ENCODE measurements around the gene GLI1.
"Not testable (repeated sequence)": the region's sequence is repeated elsewhere in the genome, so short reads cannot be mapped to it uniquely, and the experiment has no call there.

Gene GLI1

DNA sequence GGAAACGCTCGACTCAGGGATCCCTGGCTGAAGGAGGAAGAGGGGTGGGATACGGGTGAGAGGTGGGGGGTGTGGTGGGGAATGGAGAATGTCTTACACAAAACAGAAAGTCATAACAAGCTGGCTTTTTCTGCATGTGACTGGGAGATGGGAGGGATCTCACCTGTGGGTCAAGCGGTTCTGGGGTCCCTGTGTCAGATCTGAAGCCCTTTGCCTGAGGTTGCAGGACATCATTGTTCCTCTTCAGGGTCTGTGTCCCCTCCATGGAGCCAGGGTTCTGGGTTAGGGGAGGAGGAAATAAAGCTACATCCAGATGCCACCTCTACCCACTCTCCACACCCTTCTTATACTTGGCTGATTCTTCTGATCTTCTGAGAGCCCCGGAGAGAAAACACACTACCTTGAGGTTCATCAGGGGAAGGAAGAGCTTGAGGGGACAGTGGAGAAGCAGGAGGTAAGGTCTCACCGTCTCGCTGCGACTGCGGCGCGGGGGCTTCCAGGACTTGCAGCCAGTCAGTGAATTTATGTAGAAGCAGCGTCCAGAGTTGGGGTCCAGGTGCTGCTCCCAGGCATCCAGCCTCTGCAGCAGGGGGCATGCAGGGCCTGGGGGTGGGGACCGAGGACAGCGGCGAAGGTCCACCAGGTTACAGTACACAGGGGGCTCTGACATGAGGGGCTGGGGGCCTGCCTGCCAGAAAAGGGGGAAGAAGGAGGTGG lies 17.6 kb downstream of the GLI1 start:
- no peak for DNase-seq

DNA sequence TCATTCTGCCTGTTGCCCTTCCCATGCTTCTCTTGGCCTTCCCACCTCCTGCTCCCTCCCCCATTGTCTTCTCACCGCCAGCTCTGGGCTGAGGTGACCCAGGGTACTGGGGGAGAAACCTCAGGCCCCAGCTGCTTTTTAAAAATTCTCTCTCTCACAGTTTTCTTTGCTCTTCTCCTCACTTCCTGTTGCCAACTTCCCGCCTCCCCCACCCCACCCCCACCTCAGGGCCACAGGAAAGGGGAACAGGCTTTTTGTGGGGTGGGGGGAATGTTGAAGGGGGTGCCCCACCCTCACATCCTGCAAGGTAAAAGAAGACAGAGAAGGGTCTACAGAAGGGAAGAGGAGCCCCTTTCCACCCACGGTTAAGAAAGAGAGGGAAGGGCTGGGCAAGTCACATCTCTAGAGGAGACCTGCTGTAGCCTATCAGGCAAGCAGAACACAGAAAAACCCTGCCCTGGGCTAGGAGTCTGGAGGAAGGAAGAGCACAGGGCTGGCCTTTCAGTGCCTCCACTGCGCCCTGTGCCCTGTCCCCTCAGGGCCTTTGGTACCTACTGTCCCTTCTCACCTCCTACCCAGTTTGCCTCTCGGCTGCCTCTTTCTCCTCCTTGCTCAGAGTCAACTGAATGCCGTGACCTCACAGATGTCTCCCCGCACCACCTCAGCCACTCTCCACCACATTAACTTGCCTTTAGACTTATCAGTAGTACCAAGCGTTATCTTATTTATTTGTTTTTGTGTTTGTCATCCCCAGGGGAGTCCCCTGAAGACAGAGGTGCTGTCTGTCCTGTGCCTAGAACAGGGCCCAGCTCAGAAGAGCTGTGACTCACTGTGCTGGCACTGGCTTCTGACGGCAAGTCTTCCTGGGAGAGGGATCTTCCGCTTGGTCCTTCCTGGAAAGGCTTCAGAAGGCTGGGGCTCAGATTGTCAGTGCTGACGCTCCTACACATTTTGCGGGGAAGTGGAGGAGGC lies 18.4 kb downstream of the GLI1 start:
- peak; percentile 78 for DNase-seq

DNA sequence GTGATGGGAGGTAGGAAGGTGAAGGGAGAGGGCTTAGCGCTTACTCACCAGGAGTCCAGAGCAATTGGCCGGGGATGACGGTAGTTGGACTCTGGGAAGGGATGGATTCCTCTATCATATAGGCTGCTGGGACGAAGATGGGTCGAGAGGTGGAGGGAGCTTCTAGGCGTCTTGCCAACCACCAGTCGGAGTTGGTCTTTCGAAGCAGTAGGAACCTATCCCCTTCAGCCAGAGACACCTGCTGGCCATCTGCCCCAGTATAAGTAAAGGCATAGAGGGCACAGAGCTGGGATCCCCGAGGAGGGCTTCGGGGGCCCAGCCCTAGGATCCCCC lies 19.4 kb downstream of the GLI1 start:
- no peak for DNase-seq

DNA sequence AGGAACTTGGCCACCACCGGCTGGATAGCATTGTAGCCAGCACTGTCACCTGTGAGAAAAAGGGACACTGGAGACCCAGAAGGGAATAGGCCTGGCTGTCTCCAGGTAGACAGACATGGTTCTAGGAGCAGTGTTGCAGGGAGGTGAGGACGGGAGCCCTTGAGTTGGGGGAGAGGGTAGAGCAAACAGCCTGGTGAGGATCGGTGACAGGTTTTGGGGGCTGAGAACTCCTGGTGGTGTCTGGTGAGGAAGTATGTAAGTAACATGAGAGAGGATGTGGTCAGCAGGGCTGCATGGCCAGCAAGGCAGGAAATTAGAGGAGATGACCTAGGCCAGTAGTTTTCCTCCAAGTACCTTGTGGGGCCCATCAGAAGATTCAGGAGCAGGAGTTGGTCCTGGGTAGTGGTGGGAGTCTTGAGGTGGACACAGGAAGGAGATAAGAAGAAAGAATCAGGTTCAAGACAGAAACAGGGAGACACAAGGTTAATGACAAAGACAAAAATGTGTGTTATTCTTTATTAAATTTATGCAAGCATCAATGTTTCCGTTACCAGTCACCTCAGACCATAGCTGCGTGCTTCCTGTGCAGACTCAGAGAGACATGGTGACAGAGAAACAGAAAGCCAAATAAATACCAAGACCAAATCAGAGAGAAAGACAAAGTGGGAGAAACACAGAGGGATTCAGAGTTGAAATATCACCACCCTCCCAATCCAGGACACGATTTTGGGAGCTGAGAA lies 20.0 kb downstream of the GLI1 start, which contains the start of gene ARHGAP9:
Gene ARHGAP9 (minus strand): TSS at position 491 of the 740 bp plus-strand sequence. CDS start 460 bp downstream, at position 31.
- peak; percentile 85 for DNase-seq

DNA sequence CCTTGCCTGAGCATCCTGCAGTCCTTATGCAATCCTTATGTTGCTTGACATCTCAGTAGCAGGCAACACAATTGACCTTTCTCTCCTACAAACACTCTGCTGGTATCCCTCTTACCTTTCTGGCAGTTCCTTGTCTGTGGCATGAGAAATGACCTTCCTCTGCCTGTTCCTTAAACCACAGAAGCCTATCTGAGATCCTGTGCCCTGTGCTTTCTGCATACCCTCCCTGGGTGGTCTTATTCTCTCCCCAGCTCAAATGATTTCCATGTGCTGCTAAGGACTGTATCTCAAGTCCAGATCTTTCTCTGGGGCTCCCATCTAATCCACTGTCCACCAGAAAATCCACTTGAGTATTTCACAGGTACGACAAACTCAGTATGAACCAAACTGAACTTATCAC lies 22.1 kb downstream of the GLI1 start:
- no peak for DNase-seq

DNA sequence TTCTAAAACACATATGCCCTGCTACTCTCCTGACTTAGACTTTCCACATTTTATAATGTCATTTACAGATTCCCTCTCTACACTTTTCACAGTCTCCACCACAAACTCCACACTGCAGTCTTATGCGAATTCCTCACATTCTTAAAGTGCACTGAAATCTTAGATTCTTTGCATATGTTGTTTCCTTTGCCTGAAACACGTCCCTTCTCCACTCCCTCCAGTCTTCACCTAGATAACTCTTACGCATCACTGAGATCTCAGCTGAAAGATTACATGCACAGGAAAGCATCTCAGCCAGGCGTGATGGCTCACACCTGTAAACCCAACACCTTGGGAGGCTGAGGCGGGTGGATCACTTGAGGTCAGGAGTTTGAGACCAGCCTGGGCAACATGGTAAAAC lies 23.9 kb downstream of the GLI1 start:
- no peak for DNase-seq

DNA sequence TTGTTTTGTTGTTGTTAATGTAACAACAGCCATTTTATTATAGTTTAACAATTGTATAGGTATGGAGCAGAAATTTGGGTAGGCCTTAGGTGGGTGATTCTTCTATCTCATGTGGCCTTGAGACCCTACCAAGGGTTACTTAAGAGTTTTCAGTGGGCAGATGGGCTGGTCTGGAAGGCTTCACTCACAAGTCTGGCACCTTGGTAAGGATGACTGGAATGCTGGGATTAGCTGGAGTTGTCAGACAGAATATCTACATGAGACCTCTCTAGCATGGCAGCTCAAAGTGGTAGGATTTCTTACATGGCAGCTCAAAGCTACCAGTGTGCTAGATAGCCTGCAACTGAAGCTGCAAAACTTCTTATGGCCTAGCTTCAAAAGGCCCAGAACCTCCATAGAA lies 26.1 kb downstream of the GLI1 start:
- no peak for DNase-seq

DNA sequence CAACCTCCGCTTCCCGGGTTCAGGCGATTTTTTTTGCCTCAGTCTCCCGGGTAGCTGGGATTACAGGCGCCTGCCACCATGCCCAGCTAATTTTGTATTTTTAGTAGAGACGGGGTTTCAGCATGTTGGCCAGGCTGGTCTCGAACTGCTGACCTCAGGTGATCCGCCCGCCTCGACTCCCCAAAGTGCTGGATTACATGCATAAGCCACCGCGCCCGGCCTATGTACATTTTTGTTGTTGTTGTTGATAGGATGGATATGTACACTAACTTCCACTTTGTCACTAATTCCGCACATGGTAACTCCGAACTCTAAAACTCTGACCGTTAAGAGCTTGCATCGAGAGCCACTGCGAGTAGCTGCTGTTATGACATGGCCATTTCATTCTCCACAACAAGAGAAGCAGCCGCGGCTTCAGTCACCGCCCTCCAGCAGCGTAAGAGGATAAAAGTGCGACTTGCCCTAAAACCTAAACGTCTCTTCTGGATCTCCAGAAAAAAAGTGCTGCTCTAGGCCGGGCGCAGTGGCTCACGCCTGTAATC lies 27.5 kb downstream of the GLI1 start:
- DNase-seq, result no peak

DNA sequence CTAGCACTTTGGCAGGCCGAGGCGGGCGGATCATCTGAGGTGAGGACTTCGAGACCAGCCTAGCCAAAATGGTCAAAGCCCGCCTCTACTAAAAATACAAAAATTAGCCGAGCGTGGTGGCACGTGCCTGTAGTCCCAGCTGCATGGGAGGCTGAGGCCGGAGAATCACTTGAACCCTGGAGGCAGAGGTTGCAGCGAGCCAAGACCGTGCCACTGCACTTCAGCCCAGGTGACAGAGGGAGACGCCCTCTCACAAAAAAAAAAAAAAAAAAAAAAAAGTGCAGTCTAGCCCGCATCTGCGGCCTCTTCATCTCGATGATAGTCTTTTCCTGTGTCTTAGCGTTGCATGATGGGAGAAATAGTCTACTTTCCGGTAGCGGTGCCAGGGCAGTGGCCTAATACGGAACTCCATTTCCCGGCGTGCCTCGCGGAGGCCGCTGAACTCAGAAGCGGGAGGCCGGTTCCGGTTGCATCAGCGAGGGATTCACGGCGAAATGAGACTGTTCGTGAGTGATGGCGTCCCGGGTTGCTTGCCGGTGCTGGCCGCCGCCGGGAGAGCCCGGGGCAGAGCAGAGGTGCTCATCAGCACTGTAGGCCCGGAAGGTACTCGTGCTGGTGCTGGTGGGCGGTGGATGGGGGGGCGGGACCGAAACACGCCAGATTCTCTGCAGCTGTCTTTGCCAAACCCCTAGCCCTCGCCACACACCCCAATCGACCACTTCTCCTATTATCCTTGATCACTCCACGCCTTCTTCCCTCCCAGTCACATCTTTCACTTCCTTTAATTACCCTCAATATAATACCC lies 28.2 kb downstream of the GLI1 start, which contains the start of gene MARS1:
Gene MARS1 (plus strand): TSS at position 472 of the 805 bp plus-strand sequence. CDS start 23 bp downstream, at position 495.
- peak; percentile 96 for DNase-seq

DNA sequence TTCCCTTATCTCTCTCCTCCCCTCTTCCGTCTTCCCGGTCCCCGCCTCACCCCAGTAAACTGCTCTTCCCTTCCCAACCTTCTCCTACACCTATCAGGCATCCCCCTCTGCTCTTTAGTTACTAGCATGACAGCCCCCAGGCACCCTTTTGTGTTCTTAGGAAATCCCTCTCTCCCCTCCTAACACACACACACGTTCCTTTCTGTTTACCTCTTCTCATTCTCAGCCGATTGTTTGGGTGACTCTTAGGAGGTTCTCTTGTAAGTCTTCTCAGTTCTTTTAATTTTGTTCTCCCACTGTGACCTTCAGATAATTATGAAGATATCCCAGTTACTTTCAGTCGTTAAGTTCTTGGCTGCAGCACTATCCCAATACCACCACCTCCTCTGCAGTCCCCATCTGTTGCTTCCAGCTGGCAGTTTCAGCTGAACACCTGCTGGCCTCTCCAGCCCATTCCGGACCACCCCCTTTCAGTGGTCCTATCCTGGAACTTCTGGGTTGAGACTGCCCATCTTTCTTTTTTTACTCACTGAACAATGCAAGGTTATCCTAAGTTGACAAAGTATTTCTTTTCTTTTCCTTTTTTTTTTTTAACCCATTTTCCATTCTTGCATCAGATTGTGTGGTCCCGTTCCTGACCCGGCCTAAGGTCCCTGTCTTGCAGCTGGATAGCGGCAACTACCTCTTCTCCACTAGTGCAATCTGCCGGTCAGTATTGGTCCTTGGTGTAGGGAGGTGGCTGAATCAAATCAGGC lies 29.0 kb downstream of the GLI1 start:
- no peak for DNase-seq

DNA sequence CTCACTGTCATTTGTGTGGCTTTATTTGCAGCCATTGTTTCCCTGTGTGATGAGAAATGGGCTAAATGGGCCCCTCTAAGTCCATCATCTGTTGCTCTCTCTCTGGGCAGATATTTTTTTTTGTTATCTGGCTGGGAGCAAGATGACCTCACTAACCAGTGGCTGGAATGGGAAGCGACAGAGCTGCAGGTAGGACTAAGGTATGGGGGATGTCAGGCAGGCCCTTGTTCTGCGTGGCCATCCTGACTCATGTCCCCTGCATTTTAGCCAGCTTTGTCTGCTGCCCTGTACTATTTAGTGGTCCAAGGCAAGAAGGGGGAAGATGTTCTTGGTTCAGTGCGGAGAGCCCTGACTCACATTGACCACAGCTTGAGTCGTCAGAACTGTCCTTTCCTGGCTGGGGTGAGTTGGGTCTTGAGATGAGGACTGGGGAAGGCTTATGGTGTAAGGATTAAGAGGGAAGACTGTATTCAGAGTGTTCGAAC lies 29.6 kb downstream of the GLI1 start:
- DNase-seq, result no peak

DNA sequence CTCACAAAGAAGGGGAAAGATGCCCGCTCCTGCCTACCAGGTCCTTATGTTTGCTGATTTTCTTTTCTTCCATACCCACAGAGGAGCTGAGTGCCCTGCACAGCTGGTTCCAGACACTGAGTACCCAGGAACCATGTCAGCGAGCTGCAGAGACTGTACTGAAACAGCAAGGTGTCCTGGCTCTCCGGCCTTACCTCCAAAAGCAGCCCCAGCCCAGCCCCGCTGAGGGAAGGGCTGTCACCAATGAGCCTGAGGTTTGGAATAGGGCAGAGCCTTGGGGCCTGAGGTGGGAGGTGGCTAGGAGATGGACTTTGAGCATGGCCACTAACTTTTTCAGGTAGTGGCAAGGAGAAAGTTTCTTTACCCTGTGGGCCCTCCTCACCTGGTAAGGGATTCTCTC lies 30.5 kb downstream of the GLI1 start:
- no peak for DNase-seq

DNA sequence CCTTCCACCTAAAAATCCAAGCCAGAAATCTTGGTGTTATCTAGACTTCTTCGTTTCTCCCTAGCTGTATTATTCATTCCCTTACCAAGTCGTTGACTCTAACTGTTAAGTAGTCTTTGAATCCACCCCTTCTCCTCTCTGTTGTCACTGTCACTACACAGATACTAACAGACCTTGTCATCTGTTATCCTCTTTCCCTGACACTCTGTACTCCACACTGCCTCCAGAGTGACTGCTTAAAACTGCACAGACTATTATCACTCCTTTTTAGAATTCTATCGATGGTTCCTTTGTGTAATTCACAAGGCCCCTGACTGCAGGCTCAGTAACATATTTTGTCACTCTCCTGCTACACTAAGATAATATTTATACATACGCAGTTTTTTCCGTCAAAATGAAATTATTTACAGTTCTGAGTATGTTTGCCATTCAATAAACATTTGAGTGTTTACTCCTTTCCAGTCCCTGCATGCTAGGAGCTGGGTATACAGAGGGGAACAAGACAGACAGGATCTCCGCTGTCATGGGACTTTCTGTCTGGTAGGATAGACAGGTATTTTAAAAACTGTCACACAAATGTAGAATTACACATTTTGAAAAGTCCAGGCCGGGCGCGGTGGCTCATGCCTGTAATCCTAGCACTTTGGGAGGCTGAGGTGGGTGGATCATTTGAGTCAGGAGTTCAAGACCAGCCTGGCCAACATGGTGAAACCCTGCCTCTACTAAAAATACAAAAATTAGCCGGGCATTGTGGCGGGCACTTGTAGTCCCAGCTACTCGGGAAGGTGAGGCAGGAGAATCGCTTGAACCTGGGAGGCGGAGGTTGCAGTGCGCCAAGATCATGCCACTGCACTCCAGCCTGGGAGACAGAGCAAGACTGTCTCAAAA lies 32.1 kb downstream of the GLI1 start:
- DNase-seq, result no peak

DNA sequence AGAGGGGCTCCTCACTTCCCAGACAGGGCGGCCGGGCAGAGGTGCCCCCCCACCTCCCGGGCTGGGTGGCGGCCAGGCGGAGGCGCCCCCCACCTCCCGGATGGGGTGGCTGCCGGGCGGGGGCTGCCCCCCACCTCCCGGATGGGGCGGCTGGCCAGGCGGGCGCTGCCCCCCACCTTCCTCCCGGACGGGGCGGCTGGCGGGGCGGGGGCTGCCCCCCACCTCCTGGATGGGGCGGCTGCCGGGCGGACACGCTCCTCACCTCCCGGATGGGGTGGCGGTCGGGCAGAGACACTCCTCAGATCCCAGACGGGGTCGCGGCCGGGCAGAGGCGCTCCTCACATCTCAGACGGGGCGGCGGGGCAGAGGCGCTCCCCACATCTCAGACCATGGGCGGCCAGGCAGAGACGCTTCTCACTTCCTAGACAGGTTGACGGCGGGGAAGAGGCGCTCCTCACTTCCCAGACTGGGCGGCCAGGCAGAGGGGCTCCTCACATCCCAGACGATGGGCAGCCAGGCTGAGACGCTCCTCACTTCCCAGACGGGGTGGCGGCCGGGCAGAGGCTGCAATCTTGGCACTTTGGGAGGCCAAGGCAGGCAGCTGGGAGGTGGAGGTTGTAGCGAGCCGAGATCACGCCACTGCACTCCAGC lies 35.6 kb downstream of the GLI1 start:
- not testable (repeated sequence) for DNase-seq

DNA sequence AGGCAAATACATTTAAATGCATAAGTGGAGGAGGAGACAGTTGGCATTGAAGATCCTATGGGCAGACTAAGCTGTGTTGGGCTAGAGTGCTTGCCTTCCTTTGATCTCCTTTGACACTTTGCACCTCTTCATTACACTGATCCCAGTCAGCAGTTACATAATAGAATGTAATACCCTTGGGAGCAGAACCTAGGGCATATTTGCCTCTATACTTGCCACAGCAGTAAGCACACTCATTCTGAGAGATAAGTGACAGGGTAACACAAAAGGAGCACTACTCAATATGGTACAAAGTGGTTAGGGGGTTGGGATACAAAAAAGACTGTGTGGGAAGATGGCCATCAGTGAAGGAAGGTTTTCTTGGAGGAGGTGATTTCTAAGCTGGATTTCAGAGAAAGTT lies 37.2 kb downstream of the GLI1 start:
- DNase-seq, result no peak

DNA sequence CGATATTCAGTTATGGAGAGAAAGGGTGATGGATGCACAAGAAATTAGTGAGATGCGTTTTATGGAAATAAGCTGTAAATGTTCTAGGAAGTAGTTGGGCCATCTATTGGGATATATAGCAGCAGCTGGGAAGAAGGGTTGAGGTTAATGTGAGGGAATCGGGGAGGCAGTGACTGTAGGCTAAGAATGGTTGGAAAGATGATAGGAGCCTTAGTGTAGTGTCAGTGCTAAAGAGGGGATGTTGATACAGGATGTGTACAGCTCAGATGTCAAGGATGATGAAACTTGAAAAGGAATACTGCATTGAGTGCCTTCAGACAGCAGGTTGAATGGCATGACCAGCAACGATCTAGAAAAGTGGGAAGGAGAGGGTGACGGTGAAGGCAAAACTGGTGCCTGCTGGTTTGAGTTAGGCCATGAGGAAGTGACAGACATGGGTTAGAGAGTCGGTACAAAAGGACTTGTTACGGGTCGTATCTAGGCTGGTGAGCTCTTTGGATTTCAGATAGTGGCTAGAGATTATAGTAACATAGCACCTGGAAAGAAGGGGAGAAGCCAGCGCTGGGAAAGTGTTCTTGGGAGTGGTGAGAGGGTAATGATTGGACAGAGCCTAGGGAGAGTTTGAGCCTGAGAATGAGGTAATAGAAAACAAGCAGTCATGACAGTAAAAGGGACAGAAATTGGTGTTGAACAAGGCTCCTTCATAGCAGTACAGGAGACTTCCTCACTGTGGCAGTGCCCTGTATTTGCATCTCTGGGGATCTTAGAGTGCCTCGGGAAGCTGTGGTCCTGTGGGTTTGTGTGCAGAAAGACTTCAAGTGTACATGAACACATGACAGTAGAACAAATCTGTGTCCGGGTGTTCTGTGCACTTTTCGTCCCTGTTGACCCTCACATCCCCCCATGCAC lies 37.9 kb downstream of the GLI1 start:
- no peak for DNase-seq

DNA sequence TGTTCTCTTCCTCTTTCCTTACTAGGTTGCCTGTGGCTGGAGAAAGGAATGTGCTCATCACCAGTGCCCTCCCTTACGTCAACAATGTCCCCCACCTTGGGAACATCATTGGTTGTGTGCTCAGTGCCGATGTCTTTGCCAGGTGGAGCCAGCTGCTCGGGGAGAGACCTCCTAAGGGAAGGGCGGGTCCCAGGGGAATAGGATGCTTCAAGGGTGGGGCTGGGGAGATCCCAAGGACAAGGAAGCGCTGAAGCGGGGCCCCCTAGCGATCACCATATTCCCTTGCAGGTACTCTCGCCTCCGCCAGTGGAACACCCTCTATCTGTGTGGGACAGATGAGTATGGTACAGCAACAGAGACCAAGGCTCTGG lies 38.5 kb downstream of the GLI1 start:
- DNase-seq, result no peak

DNA sequence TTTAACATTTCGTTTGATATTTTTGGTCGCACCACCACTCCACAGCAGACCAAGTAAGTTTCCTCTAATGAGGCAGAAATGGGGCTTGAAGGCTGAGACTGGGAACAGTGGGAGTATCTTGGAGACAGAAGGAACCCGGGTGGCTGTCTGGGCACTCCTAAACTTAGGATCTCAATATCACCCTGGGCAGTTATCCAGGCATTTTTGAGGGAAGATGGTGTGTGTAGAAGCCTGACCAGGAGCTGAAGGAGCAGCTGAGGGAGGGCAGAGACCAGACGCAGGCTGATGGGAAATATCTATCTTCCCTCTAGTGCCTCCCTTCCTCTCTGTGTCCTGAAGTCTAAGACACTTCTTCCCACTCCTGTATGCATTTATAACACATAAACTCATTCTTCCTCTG lies 39.0 kb downstream of the GLI1 start:
- no peak for DNase-seq

DNA sequence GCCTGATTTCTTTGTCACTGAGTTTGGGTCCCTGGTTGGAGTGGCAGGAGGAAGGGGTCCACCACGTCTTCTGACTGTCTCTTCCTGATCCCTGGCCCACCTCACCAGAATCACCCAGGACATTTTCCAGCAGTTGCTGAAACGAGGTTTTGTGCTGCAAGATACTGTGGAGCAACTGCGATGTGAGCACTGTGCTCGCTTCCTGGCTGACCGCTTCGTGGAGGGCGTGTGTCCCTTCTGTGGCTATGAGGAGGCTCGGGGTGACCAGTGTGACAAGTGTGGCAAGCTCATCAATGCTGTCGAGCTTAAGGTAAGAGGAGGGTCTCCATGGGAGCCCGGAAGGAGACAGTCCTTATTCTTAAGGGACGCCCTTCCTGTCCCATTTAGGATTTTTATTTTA lies 40.6 kb downstream of the GLI1 start:
- no peak for DNase-seq

All from CD4-positive, alpha-beta T cell treated with Interleukin-10 for 1 hour (primary cell).